ENCODE data around the gene ADAMTS1.
A peak's percentile ranks its signal among the peaks of the same experiment; 100 is the strongest.

ADAMTS1 gene

GRCh38 chr21:26797878-26798456 is 47.2 kb downstream of the ADAMTS1 start:
- no peaks in the 10 kb centered on the region for H3K36me3 ChIP-seq (ENCODE audit: insufficient read depth, low read length)
- H3K27ac ChIP-seq (ENCODE audit: low read depth, low read length), result no peak overlapping the region
- H3K9ac ChIP-seq (ENCODE audit: low read length), result no peak overlapping the region
- no peak overlapping the region for H3K4me3 ChIP-seq (ENCODE audit: low read depth in 1 of 2, low read length in 2 of 2)
- H3K4me1 ChIP-seq (ENCODE audit: insufficient read depth, low read length), result peaks cover 23% of the 10 kb centered on the region
- no peaks in the 10 kb centered on the region for H3K27me3 ChIP-seq (ENCODE audit: control insufficient read depth in 1 of 2, insufficient read depth in 2 of 2, low read length in 2 of 2)
- H3K9me3 ChIP-seq (ENCODE audit: low read length), result no peaks in the 10 kb centered on the region

GRCh38 chr21:26795866-26796329 is 49.3 kb downstream of the ADAMTS1 start:
- no peaks in the 10 kb centered on the region for H3K9me3 ChIP-seq (ENCODE audit: low read length)
- no peak overlapping the region for H3K4me3 ChIP-seq (ENCODE audit: low read depth in 1 of 2, low read length in 2 of 2)
- no peak overlapping the region for H3K9ac ChIP-seq (ENCODE audit: low read length)
- no peaks in the 10 kb centered on the region for H3K36me3 ChIP-seq (ENCODE audit: insufficient read depth, low read length)
- H3K27me3 ChIP-seq (ENCODE audit: control insufficient read depth in 1 of 2, insufficient read depth in 2 of 2, low read length in 2 of 2), result no peaks in the 10 kb centered on the region
- peak overlapping the region; percentile 19 for H3K27ac ChIP-seq (ENCODE audit: low read depth, low read length)
- peaks cover 23% of the 10 kb centered on the region for H3K4me1 ChIP-seq (ENCODE audit: insufficient read depth, low read length)

GRCh38 chr21:26795412-26795805 is 49.8 kb downstream of the ADAMTS1 start:
- Histone ChIP-seq H3K4me3 (ENCODE audit: low read depth in 1 of 2, low read length in 2 of 2) (no peak overlapping the region), H3K4me1 (ENCODE audit: insufficient read depth, low read length) (peaks cover 18% of the 10 kb centered on the region), H3K27me3 (ENCODE audit: control insufficient read depth in 1 of 2, insufficient read depth in 2 of 2, low read length in 2 of 2) (no peaks in the 10 kb centered on the region), H3K36me3 (ENCODE audit: insufficient read depth, low read length) (no peaks in the 10 kb centered on the region), H3K27ac (ENCODE audit: low read depth, low read length) (peak overlapping the region; percentile 19), H3K9me3 (ENCODE audit: low read length) (no peaks in the 10 kb centered on the region), H3K9ac (ENCODE audit: low read length) (no peak overlapping the region)

GRCh38 chr21:26794597-26795411 is 50.4 kb downstream of the ADAMTS1 start:
- Histone ChIP-seq H3K9ac (ENCODE audit: low read length) (no peak overlapping the region), H3K36me3 (ENCODE audit: insufficient read depth, low read length) (no peaks in the 10 kb centered on the region), H3K27me3 (ENCODE audit: control insufficient read depth in 1 of 2, insufficient read depth in 2 of 2, low read length in 2 of 2) (no peaks in the 10 kb centered on the region), H3K9me3 (ENCODE audit: low read length) (no peaks in the 10 kb centered on the region), H3K27ac (ENCODE audit: low read depth, low read length) (no peak overlapping the region), H3K4me1 (ENCODE audit: insufficient read depth, low read length) (peaks cover 14% of the 10 kb centered on the region), H3K4me3 (ENCODE audit: low read depth in 1 of 2, low read length in 2 of 2) (no peak overlapping the region)

GRCh38 chr21:26790296-26790695 is 54.9 kb downstream of the ADAMTS1 start:
- H3K9me3 ChIP-seq (ENCODE audit: low read length), result no peaks in the 10 kb centered on the region
- H3K9ac ChIP-seq (ENCODE audit: low read length), result no peak overlapping the region
- no peak overlapping the region for H3K27ac ChIP-seq (ENCODE audit: low read depth, low read length)
- no peak overlapping the region for H3K4me3 ChIP-seq (ENCODE audit: low read depth in 1 of 2, low read length in 2 of 2)
- peaks cover under 1% of the 10 kb centered on the region for H3K4me1 ChIP-seq (ENCODE audit: insufficient read depth, low read length)
- H3K27me3 ChIP-seq (ENCODE audit: control insufficient read depth in 1 of 2, insufficient read depth in 2 of 2, low read length in 2 of 2), result no peaks in the 10 kb centered on the region
- no peaks in the 10 kb centered on the region for H3K36me3 ChIP-seq (ENCODE audit: insufficient read depth, low read length)

GRCh38 chr21:26788790-26789189 is 56.4 kb downstream of the ADAMTS1 start:
- peaks cover under 1% of the 10 kb centered on the region for H3K4me1 ChIP-seq (ENCODE audit: insufficient read depth, low read length)
- no peaks in the 10 kb centered on the region for H3K27me3 ChIP-seq (ENCODE audit: control insufficient read depth in 1 of 2, insufficient read depth in 2 of 2, low read length in 2 of 2)
- no peaks in the 10 kb centered on the region for H3K9me3 ChIP-seq (ENCODE audit: low read length)
- H3K9ac ChIP-seq (ENCODE audit: low read length), result no peak overlapping the region
- H3K4me3 ChIP-seq (ENCODE audit: low read depth in 1 of 2, low read length in 2 of 2), result no peak overlapping the region
- no peaks in the 10 kb centered on the region for H3K36me3 ChIP-seq (ENCODE audit: insufficient read depth, low read length)
- no peak overlapping the region for H3K27ac ChIP-seq (ENCODE audit: low read depth, low read length)
